Endodermal cell (in vitro differentiated cells): Measurements from ENCODE around the gene CTDNEP1. TPM values are rescaled to one million over a fixed set of nuclear protein-coding genes. Genes with fewer than 3 reads are reported as not detected.

Experiments
- DNase-seq: peaks from one replicate; pipeline ENCODE4 v3.0.0-alpha.2; 2017
- H3K27ac ChIP-seq: 2 replicates; pipeline ENCODE4 v1.5.1; 2013; ENCODE audit warnings: mild to moderate bottlenecking, low read depth, low read length, moderate library complexity
- H3K27me3 ChIP-seq: 2 replicates; pipeline ENCODE4 v1.6.1; 2013; ENCODE audit warnings: mild to moderate bottlenecking, low read length, moderate library complexity; ENCODE audit not compliant: insufficient read depth, control insufficient read depth, poor library complexity, severe bottlenecking
- H3K36me3 ChIP-seq: 2 replicates; pipeline ENCODE4 v1.7.0; 2013; ENCODE audit warnings: mild to moderate bottlenecking, low read length, moderate library complexity; ENCODE audit not compliant: control insufficient read depth, insufficient read depth
- H3K4me1 ChIP-seq: one replicate; pipeline ENCODE4 v1.7.0; 2013; ENCODE audit warnings: low read length; ENCODE audit not compliant: control insufficient read depth, insufficient read depth
- H3K4me3 ChIP-seq: 2 replicates; pipeline ENCODE4 v1.5.1; 2013; ENCODE audit warnings: mild to moderate bottlenecking, low read length, moderate library complexity
- H3K9ac ChIP-seq: 2 replicates; pipeline ENCODE4 v1.6.1; 2013; ENCODE audit warnings: mild to moderate bottlenecking, low read length, moderate library complexity; ENCODE audit not compliant: poor library complexity, severe bottlenecking; ENCODE audit errors: extremely low read depth
- H3K9me3 ChIP-seq: 2 replicates; pipeline ENCODE4 v1.6.1; 2013; ENCODE audit warnings: mild to moderate bottlenecking, low read length, moderate library complexity; ENCODE audit not compliant: control insufficient read depth
- H3K27ac Mint-ChIP-seq: 2 replicates; pipeline ENCODE4 v1.8.0; 2020; ENCODE audit warnings: mixed read lengths
- H3K27me3 Mint-ChIP-seq: 2 replicates; pipeline ENCODE4 v1.8.0; 2021; ENCODE audit warnings: mild to moderate bottlenecking, mixed read lengths; ENCODE audit not compliant: insufficient read depth
- H3K36me3 Mint-ChIP-seq: 2 replicates; pipeline ENCODE4 v1.8.0; 2020; ENCODE audit warnings: low read depth, mixed read lengths
- H3K4me1 Mint-ChIP-seq: 2 replicates; pipeline ENCODE4 v1.8.0; 2020; ENCODE audit warnings: mixed read lengths
- H3K4me3 Mint-ChIP-seq: 2 replicates; pipeline ENCODE4 v1.8.0; 2020; ENCODE audit warnings: mild to moderate bottlenecking, moderate library complexity, mixed read lengths
- H3K9me3 Mint-ChIP-seq: 2 replicates; pipeline ENCODE4 v1.8.0; 2020; ENCODE audit warnings: mild to moderate bottlenecking, mixed read lengths
- CTCF ChIP-seq: fragments of 200-600 bp; sonication (generic); conservative IDR thresholded peaks from 2 replicates; pipeline ENCODE4 v1.5.0; 2021; ENCODE audit warnings: antibody characterized with exemption, mild to moderate bottlenecking
- WGBS, 2 experiments: methylation state at CpG; one replicate each; pipeline versions ENCODE4 v1.1.5 to v1.1.7; 2013; ENCODE audit warnings: missing lambda C conversion rate in 2 of 2, mixed read lengths in 1 of 2; ENCODE audit not compliant: insufficient coverage in 1 of 2, insufficient read length in 1 of 2; 5-methylcytosine and 5-hydroxymethylcytosine counted together
- total RNA-seq, 2 donors: library from RNA; stranded (reverse); fragmentation: NEBNext Ultra II Directional in 1 of 2; extraction: Animal tissue kit (Norgen Biotek cat#: 25700) in 1 of 2; gene quantifications; 2 replicates in 1 of 2; 3 replicates in 1 of 2; pipeline ENCODE4 v1.2.1, GENCODE V29; 2021

CTDNEP1 gene
- total RNA-seq, 2 donors from 2014 or later: 123 to 125 TPM

DNA sequence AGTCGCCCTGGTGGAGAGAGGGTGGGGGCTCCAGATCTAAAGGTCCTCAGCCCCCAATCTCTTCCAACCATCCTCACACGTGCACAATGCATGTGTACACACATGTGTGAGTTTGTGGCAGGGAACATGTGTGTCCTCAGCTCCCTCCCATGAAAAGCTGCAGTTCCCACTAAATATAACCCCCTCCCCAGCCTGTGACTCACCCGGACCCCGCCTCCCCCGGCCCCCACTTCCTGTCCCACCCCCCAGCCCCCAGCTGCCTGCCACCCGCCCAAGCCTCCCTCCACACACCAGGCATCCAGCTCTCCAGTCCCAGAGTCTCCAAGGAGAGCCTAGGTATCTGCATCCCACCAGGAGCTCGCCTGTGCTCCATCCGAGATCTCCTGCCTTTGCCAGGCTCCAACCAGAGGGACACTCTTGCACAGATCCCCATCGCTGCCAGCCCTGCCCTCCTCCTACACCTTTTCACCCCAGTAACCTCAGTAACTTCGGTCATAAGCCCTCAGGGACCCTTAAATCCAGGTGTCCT, 35.8 kb downstream of the CTDNEP1 start:
- Histone ChIP-seq H3K9me3 (no peaks in the 10 kb centered on the region), H3K27ac (peak overlapping the region; percentile 95), H3K9ac (no peak overlapping the region), H3K4me1 (peaks cover 14% of the 10 kb centered on the region), H3K4me3 (peak overlapping the region; percentile 78), H3K27me3 (no peaks in the 10 kb centered on the region), H3K36me3 (no peaks in the 10 kb centered on the region)
- Mint-ChIP-seq H3K9me3 (no peaks in the 10 kb centered on the region), H3K27me3 (peaks cover 4% of the 10 kb centered on the region), H3K4me3 (peak overlapping the region; percentile 58), H3K4me1 (peaks cover 48% of the 10 kb centered on the region), H3K36me3 (no peaks in the 10 kb centered on the region), H3K27ac (peak overlapping the region; percentile 99)
- peak; percentile 84 for DNase-seq
- no peak for TF ChIP-seq CTCF
- 15 to 30% methylated on average over 4 to 7 of the region's 10 CpGs for WGBS, 2 experiments

DNA sequence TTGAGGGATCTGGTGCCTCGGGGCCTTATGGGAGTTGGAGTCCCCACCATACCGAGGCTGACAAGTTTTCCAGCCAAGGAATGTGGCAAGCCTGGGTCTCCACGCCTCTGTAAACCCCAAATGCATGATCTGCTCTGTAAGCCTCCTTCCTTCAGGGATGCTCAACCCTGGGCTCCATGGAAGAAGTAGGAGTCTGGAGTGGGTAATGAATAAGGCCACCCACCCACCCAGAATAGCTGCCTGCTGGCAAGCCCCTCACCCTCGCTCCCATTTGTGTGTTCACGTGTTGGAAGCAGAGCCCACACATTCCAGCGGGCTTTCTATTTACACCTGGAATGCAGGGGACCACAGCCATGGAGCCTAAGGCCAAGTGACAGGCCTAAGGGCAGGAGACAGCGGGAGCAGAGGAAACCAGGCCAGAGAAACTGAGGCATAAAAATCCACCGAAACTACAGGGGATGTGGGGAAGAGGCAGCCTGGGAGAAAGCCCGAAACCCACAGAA, 36.3 kb downstream of the CTDNEP1 start:
- peak overlapping the region; percentile 76 for H3K4me3 ChIP-seq
- Mint-ChIP-seq H3K4me1 (peaks cover 44% of the 10 kb centered on the region), H3K27me3 (peaks cover 4% of the 10 kb centered on the region), H3K36me3 (no peaks in the 10 kb centered on the region), H3K9me3 (no peaks in the 10 kb centered on the region), H3K27ac (peak overlapping the region; percentile 99), H3K4me3 (peak overlapping the region; percentile 58)
- H3K4me1 ChIP-seq: peaks cover 14% of the 10 kb centered on the region
- H3K27ac ChIP-seq: peak overlapping the region; percentile 95
- H3K36me3 ChIP-seq: no peaks in the 10 kb centered on the region
- H3K9me3 ChIP-seq: no peaks in the 10 kb centered on the region
- DNase-seq: no peak
- no peak overlapping the region for H3K9ac ChIP-seq
- 0 to 10% methylated on average over 4 to 9 of the region's 9 CpGs for WGBS, 2 experiments
- no peaks in the 10 kb centered on the region for H3K27me3 ChIP-seq
- TF ChIP-seq CTCF: no peak

DNA sequence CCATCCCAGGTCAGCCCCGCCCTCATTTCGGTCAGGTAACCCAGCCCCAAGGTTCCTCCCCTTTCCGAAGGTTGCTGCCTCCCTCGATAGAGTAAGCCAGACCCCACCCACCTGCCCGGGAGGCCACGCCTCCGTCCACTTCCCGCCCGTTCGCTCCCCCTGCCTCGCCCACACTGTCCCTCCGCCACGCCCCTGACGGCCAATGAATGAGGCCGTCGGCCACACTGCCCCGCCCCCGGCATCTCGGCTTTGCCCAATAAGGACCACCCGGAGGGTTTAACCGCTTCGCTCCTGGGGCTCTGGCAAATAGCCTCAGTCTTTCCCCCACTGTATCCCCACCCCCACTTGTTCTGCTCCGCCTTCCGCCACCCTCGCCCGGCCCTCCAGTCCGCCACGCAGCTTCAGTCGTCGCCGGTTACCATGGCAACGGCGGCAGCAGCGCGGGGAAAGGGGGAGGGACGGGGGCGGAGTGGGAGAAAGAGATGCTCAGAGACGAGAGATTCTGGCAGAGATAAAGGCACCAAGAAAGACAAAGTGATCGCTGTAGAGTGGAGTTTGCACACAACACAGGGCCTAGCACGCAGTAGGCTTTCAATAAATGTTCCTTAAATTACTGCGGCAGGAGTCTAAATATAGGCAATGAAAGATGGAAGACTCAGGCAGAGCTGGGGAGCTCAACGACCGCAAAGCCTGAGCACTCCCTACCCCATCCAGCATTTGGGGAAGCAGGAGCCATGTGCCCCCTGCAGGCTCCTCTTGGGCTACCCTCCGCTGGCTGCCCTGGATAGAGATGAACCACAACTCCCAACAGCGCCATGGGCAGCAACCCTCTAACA, 37.0 kb downstream of the CTDNEP1 start:
- H3K4me3 ChIP-seq: peak overlapping the region; percentile 76
- H3K36me3 Mint-ChIP-seq: no peaks in the 10 kb centered on the region
- H3K9me3 Mint-ChIP-seq: no peaks in the 10 kb centered on the region
- H3K4me1 ChIP-seq: peaks cover 14% of the 10 kb centered on the region
- DNase-seq: peak; percentile 100
- WGBS, 2 experiments: 0% methylated on average over 19 to 45 of the region's 45 CpGs
- H3K4me3 Mint-ChIP-seq: peak overlapping the region; percentile 58
- peaks cover 43% of the 10 kb centered on the region for H3K4me1 Mint-ChIP-seq
- peaks cover 4% of the 10 kb centered on the region for H3K27me3 Mint-ChIP-seq
- H3K27me3 ChIP-seq: no peaks in the 10 kb centered on the region
- H3K9me3 ChIP-seq: no peaks in the 10 kb centered on the region
- peak overlapping the region; percentile 95 for H3K27ac ChIP-seq
- peak; percentile 84 for TF ChIP-seq CTCF
- peak overlapping the region; percentile 43 for H3K9ac ChIP-seq
- peak overlapping the region; percentile 99 for H3K27ac Mint-ChIP-seq
- no peaks in the 10 kb centered on the region for H3K36me3 ChIP-seq
